HG03571 (cell line): ENCODE measurements around the gene SH3RF2.
"Not testable (repeated sequence)": the region's sequence is repeated elsewhere in the genome, so short reads cannot be mapped to it uniquely, and the experiment has no call there.

Experiments
- ATAC-seq: cut with Tn5 transposase; IDR thresholded peaks from one replicate; pipeline ENCODE4 v1.9.1; 2021; ENCODE audit not compliant: unreplicated experiment

The SH3RF2 gene

GRCh38 chr5:146072595-146072994 is 136.2 kb downstream of the SH3RF2 start:
- ATAC-seq = no peak

GRCh38 chr5:146073239-146073900 is 137.0 kb downstream of the SH3RF2 start:
- ATAC-seq = no peak

GRCh38 chr5:146076028-146076427 is 139.7 kb downstream of the SH3RF2 start:
- ATAC-seq = no peak

- ATAC-seq = no peak
Measured at GRCh38 chr5:146076455-146076854, 140.1 kb downstream of the SH3RF2 start.

GRCh38 chr5:146078566-146078965 is 142.2 kb downstream of the SH3RF2 start:
- ATAC-seq = no peak

GRCh38 chr5:146079695-146080373 is 143.5 kb downstream of the SH3RF2 start:
- no peak for ATAC-seq

- no peak for ATAC-seq
Measured at GRCh38 chr5:146081556-146081955, 145.2 kb downstream of the SH3RF2 start.

GRCh38 chr5:146082798-146083197 is 146.4 kb downstream of the SH3RF2 start:
- peak; percentile 94 for ATAC-seq

- ATAC-seq = no peak
Measured at GRCh38 chr5:146084376-146084775, 148.0 kb downstream of the SH3RF2 start.

GRCh38 chr5:146088098-146088497 is 151.7 kb downstream of the SH3RF2 start:
- no peak for ATAC-seq

- ATAC-seq = no peak
Measured at GRCh38 chr5:146089287-146089686, 152.9 kb downstream of the SH3RF2 start.

- no peak for ATAC-seq
Measured at GRCh38 chr5:146091881-146092280, 155.5 kb downstream of the SH3RF2 start.

GRCh38 chr5:146098047-146098446 is 161.7 kb downstream of the SH3RF2 start:
- ATAC-seq = no peak

GRCh38 chr5:146101646-146102045 is 165.3 kb downstream of the SH3RF2 start:
- no peak for ATAC-seq

- ATAC-seq = no peak
Measured at GRCh38 chr5:146103594-146103993, 167.2 kb downstream of the SH3RF2 start.

GRCh38 chr5:146105477-146105876 is 169.1 kb downstream of the SH3RF2 start, which contains the start of gene PLAC8L1:
Gene PLAC8L1 (minus strand): TSS chr5:146105577. CDS start chr5:146104311, 1,266 bp downstream.
- no peak for ATAC-seq

- ATAC-seq = no peak
Measured at GRCh38 chr5:146107901-146108300, 171.5 kb downstream of the SH3RF2 start.

- ATAC-seq = not testable (repeated sequence)
Measured at GRCh38 chr5:146108870-146109269, 172.5 kb downstream of the SH3RF2 start.

- ATAC-seq = no peak
Measured at GRCh38 chr5:146109379-146109778, 173.0 kb downstream of the SH3RF2 start.

GRCh38 chr5:146111409-146111808 is 175.0 kb downstream of the SH3RF2 start:
- ATAC-seq = no peak

- ATAC-seq = no peak
Measured at GRCh38 chr5:146112476-146112875, 176.1 kb downstream of the SH3RF2 start.
